Kidney (tissue), 14 donors: ENCODE data around the gene JCAD. TPM values are rescaled to one million over a fixed set of nuclear protein-coding genes. Genes with fewer than 3 reads are reported as not detected.

Source experiments
- DNase-seq, 5 donors: peaks; one replicate each; pipeline ENCODE4 v3.0.0-alpha.2; 2013 to 2020
- FAIRE-seq: peaks from 2 replicates; lab custom pipeline; 2012; peaks lifted over from hg19 to GRCh38; lab: Jason Lieb, UNC
- H3K27ac ChIP-seq, 2 donors: one replicate each; pipeline ENCODE4 v1.7.0; 2013; ENCODE audit warnings: low read depth in 2 of 2, low read length in 2 of 2, inconsistent platforms in 1 of 2
- H3K27me3 ChIP-seq: one replicate; pipeline ENCODE4 v1.7.1; 2013; ENCODE audit warnings: low read length, inconsistent platforms; ENCODE audit not compliant: control insufficient read depth, insufficient read depth
- H3K36me3 ChIP-seq, 3 donors: one replicate each; pipeline versions ENCODE4 v1.7.0 to v1.7.1; 2013; ENCODE audit warnings: low read length in 3 of 3, control low read depth in 1 of 3, inconsistent platforms in 1 of 3; ENCODE audit not compliant: insufficient read depth in 3 of 3, control insufficient read depth in 2 of 3
- H3K4me1 ChIP-seq, 3 donors: one replicate each; pipeline versions ENCODE4 v1.7.0 to v1.7.1; 2013; ENCODE audit warnings: low read length in 3 of 3, inconsistent platforms in 1 of 3, low read depth in 1 of 3; ENCODE audit not compliant: control insufficient read depth in 2 of 3, insufficient read depth in 2 of 3
- H3K4me3 ChIP-seq, 3 donors: one replicate each; pipeline versions ENCODE4 v1.7.0 to v1.8.1; 2013; ENCODE audit warnings: low read length in 3 of 3, control low read depth in 1 of 3, inconsistent platforms in 1 of 3
- H3K9ac ChIP-seq, 3 donors: one replicate each; pipeline versions ENCODE4 v1.7.0 to v1.7.1; 2013; ENCODE audit warnings: low read length in 3 of 3, control low read depth in 1 of 3, inconsistent platforms in 1 of 3
- H3K9me3 ChIP-seq, 3 donors: one replicate each; pipeline versions ENCODE4 v1.7.0 to v1.7.1; 2013; ENCODE audit warnings: low read length in 3 of 3, control low read depth in 1 of 3, inconsistent platforms in 1 of 3; ENCODE audit not compliant: control insufficient read depth in 2 of 3, insufficient read depth in 1 of 3
- CTCF ChIP-seq: IDR thresholded peaks from 3 replicates; pipeline ENCODE4 v1.5.1; 2012; ENCODE audit warnings: mild to moderate bottlenecking, moderate library complexity, borderline replicate concordance; ENCODE audit not compliant: insufficient read depth; ENCODE audit errors: extremely low read depth
- intact Hi-C: fragments of 100-400 bp; cut with DNase I; formaldehyde crosslinking; loops from one replicate; pipeline ENCODE4 v1.11.1; 2022
- polyA plus RNA-seq: library from polyadenylated mRNA; stranded (reverse); fragments of 350-450 nt; fragmentation: Illumina TruSeq; extraction: RNeasy Lipid Tissue Mini Kit (QIAGEN cat#74804); gene quantifications from one replicate; pipeline ENCODE4 v1.2.3, GENCODE V29; 2014; ENCODE audit warnings: low read depth, low replicate concordance; ENCODE audit not compliant: insufficient read depth
- total RNA-seq: library from RNA; stranded (reverse); fragmentation: NEBNext Ultra II Directional; extraction: Animal tissue kit (Norgen Biotek cat#: 25700); gene quantifications from one replicate; pipeline ENCODE4 v1.2.1, GENCODE V29; 2021
- donor health status: control.
- donor health status: control.
- donor health status: control.
- donor health status: control.
- donor health status: control.
- donor health status: DM: yes; HTN: yes; CAD: no.
- donor health status: Normal renal cell carcinoma (clear cell type).

Gene JCAD
- total and polyA plus RNA-seq, 2 donors from 2014 or later: 15.7 to 27.1 TPM

GRCh38 chr10:30057894-30058556, 1.4 kb downstream of the JCAD start:
- Histone ChIP-seq H3K27ac (peak overlapping the region; percentile 66 to 69), H3K36me3 (no peaks in the 10 kb centered on the region), H3K27me3 (no peaks in the 10 kb centered on the region), H3K9ac (peak overlapping the region in 1 of 3 donors; percentile 36), H3K9me3 (no peaks in the 10 kb centered on the region), H3K4me1 (peaks cover 0 to 5% (median 5%) of the 10 kb centered on the region in 3 donors), H3K4me3 (peak overlapping the region; percentile 33 to 55 (median 41))
- intact Hi-C loops: no loop called here
- TF ChIP-seq CTCF: no peak
- DNase-seq (peak in 3 of 5 donors; percentile 58 to 74 (median 64)), FAIRE-seq (no peak)

DNA sequence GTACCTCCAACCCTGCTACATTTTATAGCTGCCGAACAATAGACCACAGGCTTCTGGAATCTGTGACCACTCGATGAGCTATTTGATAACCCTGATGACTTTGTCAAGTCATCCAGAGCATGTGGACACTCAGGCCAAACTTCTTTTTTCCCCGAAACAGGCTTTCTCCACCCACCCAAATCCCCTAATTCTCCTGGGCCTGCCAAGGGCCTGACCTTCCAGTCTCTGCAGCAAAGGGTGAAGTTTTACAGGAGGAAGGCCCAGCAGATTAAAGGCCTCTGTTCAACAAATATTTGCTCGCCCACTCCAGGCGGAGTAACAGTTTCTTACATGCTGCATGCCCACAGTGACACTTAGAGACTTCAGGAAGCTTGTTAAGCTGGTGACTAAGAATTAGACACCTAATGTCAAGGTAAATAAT, 2.0 kb downstream of the JCAD start:
- intact Hi-C loops: no loop called here
- no peak overlapping the region for H3K9ac ChIP-seq
- DNase-seq: peak in 1 of 5 donors; percentile 25
- H3K4me1 ChIP-seq: peaks cover 0 to 5% (median 5%) of the 10 kb centered on the region in 3 donors
- peak overlapping the region in 1 of 2 donors; percentile 32 for H3K27ac ChIP-seq
- H3K36me3 ChIP-seq: no peaks in the 10 kb centered on the region
- H3K9me3 ChIP-seq: no peaks in the 10 kb centered on the region
- no peak for TF ChIP-seq CTCF
- H3K4me3 ChIP-seq: peak overlapping the region; percentile 26 to 55 (median 41)
- no peaks in the 10 kb centered on the region for H3K27me3 ChIP-seq
- no peak for FAIRE-seq

GRCh38 chr10:30056767-30057355, 2.5 kb downstream of the JCAD start:
- H3K4me3 ChIP-seq: peak overlapping the region in 1 of 3 donors; percentile 55
- DNase-seq: peak in 2 of 5 donors; percentile 52 to 71

More at GRCh38 chr10:30056767-30057355, 2.5 kb downstream of the JCAD start:
- FAIRE-seq: no peak
- Histone ChIP-seq H3K27ac (no peak overlapping the region), H3K27me3 (no peaks in the 10 kb centered on the region), H3K4me1 (peaks cover 0 to 5% (median 5%) of the 10 kb centered on the region in 3 donors), H3K9me3 (no peaks in the 10 kb centered on the region), H3K9ac (peak overlapping the region in 1 of 3 donors; percentile 29), H3K36me3 (no peaks in the 10 kb centered on the region)
- intact Hi-C loops: no loop called here
- no peak for TF ChIP-seq CTCF
